Stimulated activated CD4-positive, alpha-beta T cell treated with anti-CD3 and anti-CD28 coated beads, Interleukin-4, amount 100 ng/mL, for 1 hour (primary cell): ENCODE results near the gene GHITM.
"Not testable (repeated sequence)": the region's sequence is repeated elsewhere in the genome, so short reads cannot be mapped to it uniquely, and the experiment has no call there.

Experiments
- DNase-seq: peaks from one replicate; pipeline ENCODE4 v3.0.0-alpha.2; 2020

Gene GHITM, protein sequence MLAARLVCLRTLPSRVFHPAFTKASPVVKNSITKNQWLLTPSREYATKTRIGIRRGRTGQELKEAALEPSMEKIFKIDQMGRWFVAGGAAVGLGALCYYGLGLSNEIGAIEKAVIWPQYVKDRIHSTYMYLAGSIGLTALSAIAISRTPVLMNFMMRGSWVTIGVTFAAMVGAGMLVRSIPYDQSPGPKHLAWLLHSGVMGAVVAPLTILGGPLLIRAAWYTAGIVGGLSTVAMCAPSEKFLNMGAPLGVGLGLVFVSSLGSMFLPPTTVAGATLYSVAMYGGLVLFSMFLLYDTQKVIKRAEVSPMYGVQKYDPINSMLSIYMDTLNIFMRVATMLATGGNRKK

DNA sequence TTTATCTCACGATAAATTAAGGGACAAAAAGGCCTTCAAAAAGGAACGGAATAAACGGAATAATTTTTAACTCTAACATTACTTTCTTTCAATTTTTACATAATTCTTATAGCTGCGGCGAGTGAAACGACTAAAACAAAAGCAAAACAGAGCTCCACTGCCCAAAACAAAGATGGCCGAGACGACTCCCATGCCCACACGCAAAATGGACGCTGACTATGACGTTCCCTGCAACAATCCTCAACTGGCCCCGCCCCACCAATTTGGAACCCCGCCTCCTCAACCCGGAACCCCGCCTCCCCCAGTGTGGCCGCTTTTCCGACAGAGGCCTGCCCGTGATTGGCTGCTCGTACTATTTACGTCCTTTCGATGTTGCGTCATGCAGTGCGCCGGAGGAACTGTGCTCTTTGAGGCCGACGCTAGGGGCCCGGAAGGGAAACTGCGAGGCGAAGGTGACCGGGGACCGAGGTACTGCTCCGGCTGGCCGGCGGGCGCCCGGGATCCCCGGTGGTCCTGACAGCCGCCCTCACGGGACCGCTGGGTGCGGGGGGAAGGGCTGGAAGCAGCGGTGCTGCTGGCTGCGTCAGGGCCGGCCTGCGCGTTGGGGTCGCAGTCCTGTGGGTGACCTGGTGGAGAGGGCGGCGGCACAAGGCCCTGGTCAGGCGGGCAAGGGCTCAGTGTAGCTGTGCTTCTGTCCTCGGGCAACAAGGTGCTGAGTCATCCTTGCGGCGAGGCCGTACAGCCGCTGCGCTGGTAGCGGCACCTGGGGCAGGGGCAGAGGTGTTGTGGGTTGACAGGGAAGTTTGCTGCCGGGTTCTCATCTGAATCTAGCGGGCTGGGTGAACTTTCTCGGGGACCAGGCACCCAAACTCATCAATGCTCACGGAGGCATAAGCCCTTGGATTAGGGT, at the start of gene GHITM:
GHITM (plus strand) TSS at position 384 of the 910 bp plus-strand sequence. CDS start 1,992 bp downstream, outside the sequence.
- DNase-seq: peak; percentile 98

DNA sequence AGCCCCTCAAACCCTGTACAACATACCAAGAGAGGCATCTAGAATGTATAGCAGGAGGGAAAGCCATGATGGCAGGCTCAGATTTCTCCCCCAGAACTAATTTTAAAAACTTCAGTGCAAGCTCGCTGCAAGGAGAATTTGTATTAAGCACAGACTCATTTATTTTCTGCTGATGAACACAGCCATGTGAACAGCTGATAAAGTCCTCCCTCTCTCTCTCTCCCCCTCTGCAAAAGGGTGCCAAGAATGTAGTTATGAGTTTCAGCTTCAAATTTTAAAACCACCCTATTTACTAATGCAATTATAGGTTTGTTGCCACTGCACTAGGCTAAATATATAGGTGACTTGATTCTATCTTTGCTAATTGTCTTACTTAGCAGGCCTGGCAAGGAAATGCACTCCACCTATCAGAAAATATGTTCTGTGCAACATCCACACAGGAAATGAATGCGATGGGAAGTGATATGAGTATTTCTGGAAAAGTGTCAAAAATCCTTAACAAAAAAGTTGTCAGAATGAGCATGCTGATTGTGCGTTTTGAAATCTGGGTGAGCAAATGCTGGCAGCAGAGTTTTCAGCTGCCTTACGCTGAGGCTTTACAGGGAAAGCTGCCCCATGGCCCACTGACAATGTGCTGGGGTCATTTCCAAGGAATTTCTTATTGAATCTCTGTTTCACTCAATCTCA, 43.4 kb upstream of the GHITM start:
- DNase-seq: no peak

DNA sequence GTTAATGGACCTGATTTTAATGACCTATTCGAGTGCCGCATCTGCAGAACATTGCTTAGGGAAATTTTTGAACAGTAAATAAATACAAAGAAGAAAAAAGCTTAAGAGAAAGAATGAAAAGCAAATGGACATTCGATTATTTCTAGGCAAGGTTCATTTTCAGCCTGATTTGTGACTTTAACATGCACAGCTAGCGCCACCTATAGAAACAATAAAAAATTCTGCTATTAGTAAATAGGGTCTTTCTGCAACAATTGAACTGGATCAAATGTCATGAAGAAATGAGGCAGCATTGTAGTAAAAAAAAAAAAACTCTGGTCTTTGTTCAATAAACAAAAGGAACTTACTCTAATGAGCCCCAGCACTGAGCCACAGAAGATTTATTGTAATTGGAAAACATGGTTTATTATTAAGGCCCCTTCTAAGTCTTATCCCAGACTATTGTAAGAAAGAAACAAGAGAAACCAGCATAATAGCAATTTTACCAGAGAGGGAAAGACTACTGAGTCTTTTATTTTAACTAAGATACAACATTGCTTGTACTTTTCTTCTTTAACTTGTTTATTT, 41.4 kb upstream of the GHITM start:
- DNase-seq: no peak

DNA sequence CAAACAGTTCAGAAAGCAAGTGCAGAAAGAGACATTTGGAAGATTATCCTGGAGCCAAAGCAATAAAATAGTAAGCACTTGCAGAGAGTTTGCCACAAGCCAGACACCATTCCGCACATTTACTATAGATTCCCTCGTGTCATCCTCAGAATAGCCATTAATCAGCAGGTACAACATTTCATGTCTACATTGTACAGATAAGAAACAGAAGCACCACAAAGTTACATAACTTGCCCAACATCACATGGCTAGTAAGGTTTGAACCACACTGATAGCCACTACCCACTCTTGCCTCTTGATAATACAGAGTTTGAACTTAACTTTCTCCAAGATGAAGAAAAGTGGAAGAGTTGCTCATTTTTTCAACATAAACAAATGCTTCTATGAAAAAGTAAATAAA, 40.6 kb upstream of the GHITM start:
- DNase-seq: no peak

DNA sequence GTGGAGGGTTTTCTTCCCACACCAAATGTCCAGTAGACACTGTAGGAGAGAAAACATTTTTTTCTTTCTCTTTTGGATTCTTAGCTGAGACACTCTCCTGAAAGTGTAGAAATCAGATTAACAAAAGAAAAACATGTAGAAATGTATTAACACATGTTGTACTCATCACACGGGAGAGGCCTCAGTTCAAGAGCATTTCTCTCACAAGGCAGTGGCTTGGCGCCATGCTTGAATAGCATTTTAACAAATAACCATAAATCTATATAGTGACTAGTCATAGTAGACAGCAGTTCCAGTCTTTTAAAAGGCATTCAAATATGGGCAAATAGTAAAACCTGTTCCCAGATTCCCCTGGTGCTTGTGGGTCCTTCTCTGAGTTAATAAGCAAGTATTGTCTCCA, 38.3 kb upstream of the GHITM start:
- DNase-seq: no peak

DNA sequence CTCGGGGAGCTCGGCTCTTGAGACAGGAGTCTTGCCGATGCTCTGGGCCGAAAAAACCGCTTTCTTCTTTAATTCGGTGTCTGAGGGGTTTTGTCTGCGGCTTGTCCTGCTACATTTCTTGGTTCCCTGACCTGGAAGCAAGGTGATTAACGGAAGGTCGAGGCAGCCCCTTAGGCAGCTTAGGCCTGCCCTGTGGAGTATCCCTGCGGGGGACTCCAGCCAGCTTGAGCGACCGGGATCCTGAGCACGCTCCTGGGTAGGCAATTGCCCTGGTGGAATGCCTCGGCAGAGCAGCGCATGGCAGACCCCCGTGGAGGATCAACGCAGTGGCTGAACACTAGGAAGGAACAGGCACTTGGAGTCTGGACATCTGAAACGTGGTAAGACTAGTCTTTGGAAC, 30.5 kb upstream of the GHITM start:
- no peak for DNase-seq

DNA sequence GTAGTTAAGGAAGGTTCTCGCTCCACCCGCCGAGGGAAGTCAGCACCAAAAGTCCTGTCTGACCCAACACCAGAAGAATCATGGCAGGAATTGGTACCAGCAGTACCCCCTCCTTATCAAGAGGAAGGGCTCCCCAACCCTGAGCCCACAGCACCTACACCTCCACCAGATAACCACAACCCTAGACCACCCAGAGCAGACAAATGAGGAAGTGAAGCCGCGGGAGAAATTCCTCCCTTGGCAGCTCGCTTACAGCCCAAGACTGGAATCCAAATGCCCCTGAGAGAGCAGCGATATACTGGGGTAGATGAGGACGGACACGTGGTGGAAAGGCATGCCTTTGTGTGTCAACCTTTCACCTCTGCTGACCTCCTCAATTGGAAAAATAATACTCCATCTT, 29.5 kb upstream of the GHITM start:
- not testable (repeated sequence) for DNase-seq

DNA sequence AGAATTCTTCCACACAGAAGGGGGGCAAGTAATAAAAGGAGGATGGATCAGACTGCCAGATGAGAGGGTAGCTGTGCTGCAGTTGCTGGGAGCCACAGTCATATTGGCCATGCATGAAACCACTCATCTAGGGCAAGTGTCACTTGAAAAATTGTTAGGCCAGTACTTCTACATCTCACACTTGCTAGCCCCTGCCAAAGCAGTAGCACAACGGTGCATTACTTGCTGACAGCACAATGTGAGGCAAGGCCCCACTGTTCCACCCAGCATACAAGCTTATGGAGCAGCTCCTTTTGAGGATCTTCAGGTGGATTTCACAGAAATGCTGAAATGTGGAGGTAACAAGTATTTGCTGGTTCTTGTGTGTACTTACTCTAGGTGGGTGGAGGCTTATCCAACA, 25.8 kb upstream of the GHITM start:
- not testable (repeated sequence) for DNase-seq

DNA sequence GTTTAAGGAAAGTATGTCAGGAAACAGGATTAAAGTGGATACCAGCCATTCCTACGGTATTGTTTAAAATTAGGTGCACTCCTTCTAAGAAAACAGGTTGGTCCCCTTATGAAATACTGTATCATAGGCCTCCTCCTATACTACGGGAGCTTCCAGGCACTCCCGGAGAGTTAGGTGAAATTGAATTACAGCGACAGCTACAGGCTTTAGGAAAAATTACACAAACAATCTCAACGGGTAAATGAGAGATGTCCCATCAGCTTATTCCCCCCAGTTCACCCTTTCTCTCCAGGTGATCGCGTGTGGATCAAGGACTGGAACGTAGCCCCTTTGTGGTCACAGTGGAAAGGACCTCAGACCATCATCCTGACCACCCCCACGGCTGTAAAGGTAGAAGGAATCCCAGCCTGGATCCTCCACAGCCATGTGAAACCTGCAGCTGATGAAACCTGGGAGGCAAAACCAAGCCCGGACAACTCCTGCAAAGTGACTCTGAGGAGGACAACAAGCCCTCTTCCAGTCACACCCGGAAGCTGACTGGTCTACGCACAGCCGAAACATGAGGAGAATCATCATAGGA, 25.1 kb upstream of the GHITM start:
- DNase-seq: no peak

DNA sequence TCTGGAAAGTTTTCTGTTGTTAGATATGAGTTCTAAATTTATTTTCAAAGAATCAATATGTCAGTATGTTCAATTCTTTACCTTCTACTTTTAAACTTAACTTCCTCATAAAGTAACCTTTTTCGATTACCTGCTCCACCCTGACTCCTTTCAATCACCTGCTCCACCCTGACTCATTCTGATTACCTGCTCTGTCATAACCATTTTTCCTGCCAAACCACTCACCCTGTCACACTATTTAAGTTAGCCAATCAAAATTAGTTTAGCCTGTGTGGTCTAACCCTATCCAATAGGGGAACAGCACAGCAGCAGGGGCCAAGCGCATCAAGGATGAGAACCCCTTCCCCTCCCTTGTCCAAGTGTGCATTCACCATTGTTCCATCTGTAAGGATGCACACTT, 22.1 kb upstream of the GHITM start:
- not testable (repeated sequence) for DNase-seq

DNA sequence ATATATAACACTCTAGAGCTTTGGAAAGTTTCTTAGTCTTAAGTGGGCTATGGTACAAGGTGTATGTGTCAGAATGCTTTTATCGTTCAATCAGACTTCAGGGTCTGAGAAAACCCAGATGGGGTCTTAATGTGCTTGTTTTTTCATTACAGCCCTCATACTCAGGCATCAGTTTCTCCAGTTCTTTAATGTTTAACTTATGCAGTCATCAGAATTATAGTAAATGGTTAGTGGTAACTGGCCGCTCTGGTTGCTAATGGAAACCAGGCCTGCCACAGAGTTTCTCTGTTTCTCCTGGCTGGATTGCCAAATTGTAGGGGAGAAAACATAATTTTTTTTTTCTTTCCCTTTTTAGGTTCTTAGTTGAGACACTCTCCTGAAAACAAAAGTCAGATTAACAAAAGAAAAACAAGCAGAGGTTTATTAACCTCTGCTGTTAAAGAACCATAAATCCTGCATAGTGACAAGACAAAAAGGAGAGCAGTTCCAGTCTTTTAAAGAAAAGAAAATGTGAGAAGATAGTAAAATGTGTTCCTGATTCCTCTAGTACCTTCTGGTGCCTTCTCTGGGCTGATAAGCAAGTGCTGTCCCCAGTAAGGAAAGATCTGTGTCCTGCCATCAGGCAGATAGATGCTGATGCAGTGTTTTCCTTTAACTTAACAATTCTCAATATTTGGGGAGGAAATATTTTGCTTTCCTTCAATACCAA, 21.5 kb upstream of the GHITM start:
- no peak for DNase-seq

DNA sequence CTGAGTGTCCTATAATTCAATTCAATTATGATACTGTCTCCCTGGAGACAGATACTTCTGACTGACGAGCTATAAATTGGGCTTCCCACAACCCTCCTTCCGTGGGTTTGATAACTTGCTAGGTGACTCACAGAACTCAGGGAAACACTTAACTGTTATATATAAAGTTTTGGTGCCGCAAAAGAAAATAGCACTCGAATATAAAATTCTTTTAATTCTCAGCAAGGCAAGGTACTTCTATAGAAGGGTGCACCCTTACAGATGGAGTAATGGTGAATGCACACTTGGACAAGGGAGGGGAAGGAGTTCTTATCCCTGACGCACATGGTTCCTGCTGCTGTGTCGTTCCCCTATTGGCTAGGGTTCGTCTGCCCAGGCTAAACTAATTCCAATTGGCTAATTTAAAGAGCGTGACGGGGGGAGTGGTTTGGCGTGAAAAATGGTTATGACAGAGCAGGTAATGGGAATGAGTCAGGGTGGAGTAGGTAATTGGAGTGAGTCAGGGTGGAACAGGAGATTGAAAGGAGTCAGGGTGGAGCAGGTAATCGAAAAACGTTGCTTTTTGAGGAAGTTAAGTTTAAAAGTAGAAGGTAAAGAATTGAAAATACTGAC, 20.8 kb upstream of the GHITM start:
- no peak for DNase-seq

DNA sequence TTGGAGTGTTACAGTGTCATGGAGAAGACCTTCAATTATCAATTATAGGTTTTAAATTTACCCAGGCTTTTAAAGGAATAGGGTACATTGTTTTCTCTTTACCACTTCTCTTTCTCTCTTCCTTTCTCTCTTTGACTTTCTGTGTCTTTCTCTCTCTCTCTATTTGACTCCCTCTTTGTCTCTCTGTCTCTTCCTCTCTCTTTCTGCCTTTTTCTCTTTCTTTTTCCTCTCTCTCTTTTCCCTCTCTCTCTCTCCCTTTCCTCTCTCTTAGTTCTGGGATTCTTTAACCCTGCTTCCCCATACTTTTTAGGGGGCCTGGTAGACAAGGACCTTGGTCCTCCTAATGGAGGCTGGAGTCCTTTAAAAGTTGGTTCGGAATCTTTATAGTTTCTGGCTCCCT, 15.9 kb upstream of the GHITM start:
- no peak for DNase-seq

DNA sequence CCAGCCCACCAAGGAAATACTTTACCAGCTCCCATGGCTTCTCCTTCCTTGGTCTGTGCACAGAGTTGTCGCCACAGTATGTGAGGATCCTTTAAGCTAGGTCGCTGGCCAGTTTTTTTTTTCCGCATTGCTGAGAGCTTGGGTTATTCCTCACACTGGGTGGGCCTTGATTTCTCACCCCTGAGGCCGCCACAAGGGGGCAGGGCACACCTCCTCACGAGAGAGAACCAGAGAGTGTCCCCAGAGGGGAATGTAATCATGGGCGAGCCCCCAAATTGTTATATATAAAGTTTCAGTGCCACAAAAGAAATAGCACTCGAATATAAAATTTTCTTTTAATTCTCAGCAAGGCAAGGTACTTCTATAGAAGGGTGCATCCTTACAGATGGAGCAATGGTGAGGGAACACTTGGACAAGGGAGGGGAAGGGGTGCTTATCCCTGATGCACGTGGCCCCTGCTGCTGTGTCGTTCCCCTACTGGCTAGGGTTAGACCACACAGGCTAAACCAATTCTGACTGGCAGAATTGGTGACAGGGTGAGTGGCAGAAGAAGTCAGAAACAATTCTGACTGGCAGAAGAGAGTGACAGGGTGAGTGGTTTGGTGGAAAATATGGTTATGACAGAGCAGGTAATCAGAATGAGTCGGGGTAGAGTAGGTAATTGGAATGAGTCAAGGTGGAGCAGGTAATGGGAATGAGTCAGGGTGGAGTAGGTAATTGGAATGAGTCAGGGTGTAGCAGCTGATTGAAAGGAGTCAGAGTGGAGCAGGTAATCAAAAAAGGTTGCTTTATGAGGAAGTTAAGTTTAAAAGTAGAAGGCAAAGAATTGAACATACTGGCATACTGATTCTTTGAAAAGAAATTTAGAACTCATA, 13.2 kb upstream of the GHITM start:
- DNase-seq: not testable (repeated sequence)

DNA sequence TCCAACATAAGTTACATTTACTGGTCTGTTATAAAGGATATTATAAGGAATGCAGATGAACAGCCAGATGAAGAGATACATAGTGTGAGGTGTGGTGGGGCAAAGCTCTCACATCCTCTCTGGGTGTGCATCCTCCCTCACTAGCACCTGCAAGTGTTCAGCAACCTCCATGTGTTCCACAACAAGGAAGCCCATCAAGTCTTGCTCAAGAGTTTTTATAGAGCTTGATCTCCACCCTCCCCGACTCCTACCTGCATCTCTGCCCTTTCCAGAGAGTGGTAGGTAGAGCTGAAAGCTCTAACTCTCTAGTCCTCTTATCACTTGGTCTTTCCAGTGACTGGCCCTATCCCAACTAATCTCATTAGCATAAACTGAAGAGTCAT, 12.5 kb upstream of the GHITM start:
- DNase-seq: no peak

DNA sequence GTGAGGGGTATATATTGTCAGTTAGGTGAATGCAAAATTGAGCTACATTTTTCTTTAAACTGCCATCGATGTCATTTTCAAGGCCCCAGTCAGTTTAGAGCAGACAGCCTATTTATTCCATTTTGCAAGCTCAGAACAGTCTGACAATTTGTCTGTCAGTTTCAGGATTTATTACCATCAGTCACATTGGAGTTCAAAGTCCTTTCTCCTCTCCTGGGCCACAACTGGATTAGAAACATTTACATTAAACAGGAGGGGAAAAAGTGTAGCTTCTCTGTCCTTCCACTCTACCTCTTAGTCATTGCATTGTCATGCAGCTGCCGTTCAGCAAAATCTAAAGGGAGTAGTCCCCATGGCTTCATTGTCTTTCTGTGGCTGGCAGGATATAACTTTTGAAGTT, 3.5 kb upstream of the GHITM start:
- DNase-seq: no peak

DNA sequence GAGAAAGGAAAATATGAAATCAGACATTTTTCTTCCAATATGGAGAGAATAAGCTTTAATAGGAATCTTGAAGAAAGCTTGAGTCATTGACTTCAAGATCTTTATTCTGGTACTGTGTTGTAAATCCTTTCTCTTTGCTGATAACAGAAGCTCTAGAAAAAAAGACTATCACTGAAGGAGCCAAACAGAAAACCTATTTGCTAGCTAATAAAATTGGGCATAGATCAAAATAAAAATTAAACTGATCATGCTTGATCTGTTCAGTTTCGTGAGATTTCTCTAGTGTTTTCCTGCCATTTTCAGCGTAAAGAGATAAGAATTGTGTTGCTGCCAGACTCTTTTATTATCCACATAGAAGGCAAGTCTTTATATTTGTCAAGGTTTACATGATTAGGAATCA, 1.5 kb upstream of the GHITM start:
- DNase-seq: no peak

DNA sequence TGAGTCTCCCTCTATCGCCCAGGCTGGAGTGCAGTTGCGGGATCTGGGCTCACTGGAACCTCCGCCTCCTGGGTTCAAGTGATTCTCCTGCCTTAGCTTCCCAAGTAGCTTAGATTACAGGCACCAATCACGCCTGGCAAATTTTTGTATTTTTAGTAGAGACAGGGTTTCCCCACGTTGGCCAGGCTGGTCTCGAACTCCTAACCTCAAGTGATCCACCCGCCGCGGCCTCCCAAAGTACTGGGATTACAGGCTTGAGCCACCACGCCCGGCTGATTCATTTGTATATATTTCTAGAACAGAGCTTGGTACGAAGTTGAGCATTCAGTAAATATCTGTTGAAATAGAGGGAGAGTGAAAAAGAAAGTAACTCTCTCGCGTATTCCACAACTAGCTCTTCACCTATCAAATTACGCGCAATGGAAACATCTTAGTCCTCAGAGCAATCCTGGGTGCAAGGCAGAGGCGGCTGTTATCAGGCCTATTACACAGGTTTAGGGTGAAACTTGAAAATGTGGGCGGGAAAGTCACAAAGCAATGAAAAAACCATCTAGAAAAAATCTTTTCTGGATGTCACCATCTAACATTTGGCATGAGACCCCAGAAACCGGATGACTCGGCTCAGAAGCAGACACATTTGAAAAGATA, 707 bp upstream of the GHITM start:
- peak; percentile 57 for DNase-seq

DNA sequence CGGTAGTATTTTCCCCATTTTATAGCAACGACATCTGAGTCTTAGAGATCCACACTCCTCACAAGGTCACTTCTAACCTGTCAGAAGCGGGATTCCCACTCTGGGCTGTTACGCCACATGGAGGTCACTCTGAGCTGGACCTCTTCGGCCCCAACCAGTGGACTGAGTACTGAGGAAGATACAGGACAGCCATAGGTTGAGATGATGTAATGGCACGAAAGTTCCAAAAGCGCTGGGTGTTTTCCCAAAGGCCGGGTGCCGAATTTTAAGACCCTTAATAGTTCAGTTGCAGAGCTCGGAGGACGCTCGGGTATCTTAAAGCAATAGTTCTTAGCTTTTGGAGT, 699 bp downstream of the GHITM start:
- DNase-seq: peak; percentile 7

DNA sequence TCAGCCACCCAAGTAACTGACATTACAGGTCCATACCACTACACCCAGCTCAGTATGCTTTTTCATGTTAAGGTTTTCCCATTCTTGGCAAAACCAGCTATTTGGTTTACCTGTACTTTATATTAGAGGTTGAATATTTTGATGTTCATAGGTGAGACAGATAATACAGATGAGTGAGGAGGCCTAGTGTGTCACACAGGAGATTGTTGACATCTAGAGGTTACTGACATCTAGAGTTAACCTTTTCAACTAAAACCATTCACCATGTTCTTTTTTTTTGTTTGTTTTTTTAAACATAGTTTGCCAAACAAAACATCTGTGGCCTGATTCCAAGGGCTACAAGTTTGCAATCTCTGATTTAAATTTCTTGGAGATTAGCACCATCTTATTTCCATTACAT, 8.0 kb downstream of the GHITM start:
- DNase-seq: no peak
